A673 (cell line): ENCODE measurements around the gene CTNNBL1. TPM values are rescaled to one million over a fixed set of nuclear protein-coding genes. Genes with fewer than 3 reads are reported as not detected.
"Not testable (repeated sequence)": the region's sequence is repeated elsewhere in the genome, so short reads cannot be mapped to it uniquely, and the experiment has no call there.

Source experiments
- BruUV-seq: library from RNA; stranded (reverse); fragments of 400-500 nt; replicated peaks from 2 replicates; lab custom pipeline; 2021; lab: Mats Ljungman, UMichigan
- CTCF ChIA-PET: fragments of 300-600 bp; sonication (Branson Sonifier 250); formaldehyde crosslinking; loops from one replicate; lab custom pipeline; 2022; ENCODE audit warnings: antibody characterized with exemption; lab: Charles Lee
- POLR2A ChIA-PET: fragments of 300-600 bp; sonication (Branson Sonifier 250); formaldehyde crosslinking; loops from one replicate; lab custom pipeline; 2022; ENCODE audit warnings: antibody characterized with exemption; ENCODE audit not compliant: low non-redundant PET; lab: Charles Lee
- DNase-seq: peaks from one replicate; pipeline ENCODE4 v3.0.0-alpha.2; 2015; ENCODE audit warnings: low spot score
- H3K27ac ChIP-seq: fragments of 200-600 bp; sonication (generic); 2 replicates; pipeline ENCODE4 v1.5.1; 2016; ENCODE audit warnings: mixed run types, low read depth, mild to moderate bottlenecking, mixed read lengths, antibody characterized with exemption, low read length; ENCODE audit not compliant: poor library complexity, severe bottlenecking
- H3K27me3 ChIP-seq: fragments of 200-600 bp; sonication (generic); replicated peaks from 2 replicates; pipeline ENCODE4 v1.6.1; 2017; ENCODE audit warnings: mixed run types, low read depth, mild to moderate bottlenecking, mixed read lengths, antibody characterized with exemption, low read length; ENCODE audit not compliant: insufficient read depth, poor library complexity
- H3K36me3 ChIP-seq: fragments of 200-600 bp; sonication (generic); 2 replicates; pipeline ENCODE4 v1.6.1; 2016; ENCODE audit warnings: mixed run types, mild to moderate bottlenecking, mixed read lengths, antibody characterized with exemption, low read length; ENCODE audit not compliant: insufficient read depth, poor library complexity, severe bottlenecking
- H3K4me1 ChIP-seq: fragments of 200-600 bp; sonication (generic); 2 replicates; pipeline ENCODE4 v1.6.1; 2017; ENCODE audit warnings: mixed run types, mild to moderate bottlenecking, mixed read lengths, antibody characterized with exemption, low read length; ENCODE audit not compliant: insufficient read depth, poor library complexity, severe bottlenecking
- H3K4me3 ChIP-seq: fragments of 200-600 bp; sonication (generic); 2 replicates; pipeline ENCODE4 v1.5.1; 2016; ENCODE audit warnings: low read depth, mixed run types, mild to moderate bottlenecking, mixed read lengths, low read length; ENCODE audit not compliant: poor library complexity, severe bottlenecking
- H3K9me3 ChIP-seq: fragments of 200-600 bp; sonication (generic); 2 replicates; pipeline ENCODE4 v1.6.1; 2016; ENCODE audit warnings: mixed run types, low read depth, mild to moderate bottlenecking, mixed read lengths, antibody characterized with exemption, low read length; ENCODE audit not compliant: poor library complexity, severe bottlenecking
- CTCF ChIP-seq: fragments of 300-800, 200-600 bp; sonication (generic); conservative IDR thresholded peaks from 2 replicates; pipeline ENCODE4 v1.5.1; 2017; ENCODE audit warnings: low read depth, mild to moderate bottlenecking, antibody characterized with exemption, low read length, moderate library complexity, mixed read lengths
- EZH2 ChIP-seq: fragments of 200-600 bp; sonication (generic); IDR thresholded peaks from 2 replicates; pipeline ENCODE4 v1.6.1; 2017; ENCODE audit warnings: borderline replicate concordance, low read depth, mild to moderate bottlenecking, mixed read lengths, antibody characterized with exemption, low read length; ENCODE audit not compliant: poor library complexity, severe bottlenecking
- intact Hi-C: fragments of 100-400 bp; cut with micrococcal nuclease; formaldehyde crosslinking; loops from one replicate; pipeline ENCODE4 v1.10.0; 2022; ENCODE audit not compliant: unreplicated experiment
- total RNA-seq: library from RNA; stranded (reverse); gene quantifications from 2 replicates; pipeline ENCODE4 v1.2.3, GENCODE V29; 2021

CTNNBL1 gene
- total RNA-seq, 1 experiment from 2014 or later = 88.5 TPM

- no peak for DNase-seq
- no peak overlapping the region for H3K27ac ChIP-seq
- H3K27me3 ChIP-seq = no peaks in the 10 kb centered on the region
- BruUV-seq = no TSS peak
- POLR2A ChIA-PET = no interaction called here
- H3K4me1 ChIP-seq = peaks cover 4% of the 10 kb centered on the region
- TF ChIP-seq EZH2 (no peak), CTCF (no peak)
- no peak overlapping the region for H3K4me3 ChIP-seq
- CTCF ChIA-PET = no interaction called here
- H3K36me3 ChIP-seq = no peaks in the 10 kb centered on the region
- intact Hi-C loops = no loop called here
- H3K9me3 ChIP-seq = no peaks in the 10 kb centered on the region
These were observed 160.1 kb downstream of the CTNNBL1 start for GRCh38 chr20:37853823-37854375.

- H3K4me1 ChIP-seq, BruUV-seq, H3K4me3 ChIP-seq, POLR2A ChIA-PET, H3K9me3 ChIP-seq, CTCF ChIA-PET, H3K36me3 ChIP-seq, intact Hi-C loops, H3K27me3 ChIP-seq, DNase-seq, H3K27ac ChIP-seq: not testable (repeated sequence)
These were observed 162.2 kb downstream of the CTNNBL1 start for GRCh38 chr20:37856034-37856433.

GRCh38 chr20:37856932-37857660 lies 163.3 kb downstream of the CTNNBL1 start:
- H3K4me1 ChIP-seq = peaks cover 4% of the 10 kb centered on the region
- BruUV-seq = no TSS peak
- H3K4me3 ChIP-seq = no peak overlapping the region
- intact Hi-C loops = no loop called here
- no peak for TF ChIP-seq CTCF
- TF ChIP-seq EZH2 = no peak
- DNase-seq = peak; percentile 20
- H3K27me3 ChIP-seq = no peaks in the 10 kb centered on the region
- CTCF ChIA-PET = no interaction called here
- H3K27ac ChIP-seq = no peak overlapping the region
- POLR2A ChIA-PET = no interaction called here
- no peaks in the 10 kb centered on the region for H3K36me3 ChIP-seq
- H3K9me3 ChIP-seq = no peaks in the 10 kb centered on the region
